Esophagus muscularis mucosa (tissue), 4 donors: ENCODE measurements around the gene TRMT61A. TPM values are rescaled to one million over a fixed set of nuclear protein-coding genes. Genes with fewer than 3 reads are reported as not detected.

Experiments used
- DNase-seq: peaks from one replicate; pipeline ENCODE4 v3.0.0-alpha.2; 2017; ENCODE audit errors: extremely low spot score
- H3K27ac ChIP-seq, 4 donors: fragments of 200-600 bp; sonication (generic); replicated peaks in 1 of 4; 1 replicate in 3 of 4; 2 replicates in 1 of 4; pipeline ENCODE4 v1.5.1; 2016 to 2019; ENCODE audit warnings: mild to moderate bottlenecking in 1 of 4
- H3K27me3 ChIP-seq, 4 donors: fragments of 200-600 bp; sonication (generic); one replicate each; pipeline versions ENCODE4 v1.5.1 to v1.6.0; 2016 to 2019
- H3K36me3 ChIP-seq, 4 donors: fragments of 200-600 bp; sonication (generic); one replicate each; pipeline ENCODE4 v1.5.1; 2016 to 2019
- H3K4me1 ChIP-seq, 4 donors: fragments of 200-600 bp; sonication (generic); one replicate each; pipeline ENCODE4 v1.5.1; 2016 to 2019
- H3K4me3 ChIP-seq, 4 donors: fragments of 200-600 bp; sonication (generic); 1 replicate in 2 of 4; 2 replicates in 2 of 4; pipeline ENCODE4 v1.5.1; 2016 to 2019; ENCODE audit warnings: mild to moderate bottlenecking in 4 of 4, moderate library complexity in 1 of 4
- H3K9me3 ChIP-seq, 4 donors: fragments of 200-600 bp; sonication (generic); 1 replicate in 3 of 4; 2 replicates in 1 of 4; pipeline ENCODE4 v1.5.1; 2016 to 2019
- CTCF ChIP-seq, 3 experiments: fragments of 200-600 bp in 2 of 3; fragments of 450-650 bp in 1 of 3; sonication (generic) in 2 of 3; IDR thresholded peaks; one replicate each; pipeline ENCODE4 v1.5.1; 2017 to 2019; ENCODE audit warnings: antibody characterized with exemption in 3 of 3, mild to moderate bottlenecking in 2 of 3, moderate library complexity in 1 of 3
- EP300 ChIP-seq: sonication (generic); formaldehyde crosslinking; IDR thresholded peaks from one replicate; pipeline ENCODE4 v1.6.1; 2017; ENCODE audit warnings: antibody characterized with exemption
- POLR2A ChIP-seq: fragments of 450-650 bp; IDR thresholded peaks from one replicate; pipeline ENCODE4 v1.6.1; 2017; ENCODE audit warnings: antibody characterized with exemption, moderate library complexity, mild to moderate bottlenecking, low read depth
- POLR2AphosphoS5 ChIP-seq, 2 donors: sonication (generic); formaldehyde crosslinking; IDR thresholded peaks; one replicate each; pipeline ENCODE4 v1.6.1; 2017; ENCODE audit warnings: antibody characterized with exemption in 2 of 2
- WGBS: methylation state at CpG from one replicate; pipeline ENCODE4 v1.1.5; 2018; 5-methylcytosine and 5-hydroxymethylcytosine counted together
- intact Hi-C: fragments of 100-400 bp; cut with DNase I; formaldehyde crosslinking; loops from one replicate; pipeline ENCODE4 v1.15.1; 2023
- total RNA-seq, 4 donors: library from RNA; depleted of rRNA; stranded (reverse); fragments of >200 nt; gene quantifications; one replicate each; pipeline versions ENCODE4 v1.1.0 to v1.2.1, GENCODE V29; 2016

TRMT61A gene
- total RNA-seq, 4 donors from 2014 or later, result 28.7 to 50.0 (median 35.2) TPM

GRCh38 chr14:103544388-103545218 is 15.6 kb downstream of the TRMT61A start:
- H3K27ac ChIP-seq, result peak overlapping the region; percentile 93 to 97 (median 94)
- intact Hi-C loops, result no loop called here
- peak overlapping the region in 1 of 4 donors; percentile 12 for H3K4me3 ChIP-seq
- peaks cover 0 to 2% (median 0%) of the 10 kb centered on the region in 4 donors for H3K27me3 ChIP-seq
- 37% methylated on average over 2 of the region's 35 CpGs for WGBS
- no peaks in the 10 kb centered on the region for H3K9me3 ChIP-seq
- peaks cover 69 to 100% (median 98%) of the 10 kb centered on the region in 4 donors for H3K4me1 ChIP-seq
- H3K36me3 ChIP-seq, result no peaks in the 10 kb centered on the region
- no peak for DNase-seq
- TF ChIP-seq POLR2AphosphoS5 (IDR thresholded peaks at IDR 0.05), result peak; percentile 45 to 60
- no peak for TF ChIP-seq POLR2A
- TF ChIP-seq CTCF (IDR thresholded peaks at IDR 0.05), result no peak
- no peak for TF ChIP-seq EP300

- WGBS, result 92% methylated on average over 15 of the region's 29 CpGs
- H3K9me3 ChIP-seq, result no peaks in the 10 kb centered on the region
- no peak for DNase-seq
- intact Hi-C loops, result no loop called here
- peaks cover 72 to 100% (median 98%) of the 10 kb centered on the region in 4 donors for H3K4me1 ChIP-seq
- TF ChIP-seq EP300 (no peak), POLR2A (no peak), CTCF (IDR thresholded peaks at IDR 0.05) (no peak), POLR2AphosphoS5 (IDR thresholded peaks at IDR 0.05) (no peak)
- H3K27ac ChIP-seq, result peak overlapping the region; percentile 93 to 97 (median 94)
- no peaks in the 10 kb centered on the region for H3K36me3 ChIP-seq
- no peak overlapping the region for H3K4me3 ChIP-seq
- H3K27me3 ChIP-seq, result peaks cover 0 to 2% (median 0%) of the 10 kb centered on the region in 4 donors
Measured at GRCh38 chr14:103545219-103545914, 16.4 kb downstream of the TRMT61A start.

GRCh38 chr14:103545915-103546651 is 17.1 kb downstream of the TRMT61A start:
- intact Hi-C loops, result loop anchor here (1.0 kb wide), 1 partner anchor 28 kb away; no protein-coding TSS in a partner anchor
- H3K4me3 ChIP-seq, result no peak overlapping the region
- peaks cover 0 to 2% (median 0%) of the 10 kb centered on the region in 4 donors for H3K27me3 ChIP-seq
- no peak for DNase-seq
- peak overlapping the region; percentile 93 to 97 (median 94) for H3K27ac ChIP-seq
- peaks cover 72 to 100% (median 98%) of the 10 kb centered on the region in 4 donors for H3K4me1 ChIP-seq
- 69% methylated on average over 22 of the region's 27 CpGs for WGBS
- TF ChIP-seq CTCF (IDR thresholded peaks at IDR 0.05), result no peak
- no peak for TF ChIP-seq POLR2AphosphoS5 (IDR thresholded peaks at IDR 0.05)
- TF ChIP-seq POLR2A, result no peak
- TF ChIP-seq EP300, result no peak
- no peaks in the 10 kb centered on the region for H3K36me3 ChIP-seq
- no peaks in the 10 kb centered on the region for H3K9me3 ChIP-seq

GRCh38 chr14:103546652-103547454 is 17.9 kb downstream of the TRMT61A start:
- intact Hi-C loops, result loop anchor here (1.0 kb wide), 1 partner anchor 29 kb away; no protein-coding TSS in a partner anchor
- Histone ChIP-seq H3K27ac (peak overlapping the region; percentile 93 to 97 (median 94)), H3K9me3 (no peaks in the 10 kb centered on the region), H3K4me3 (no peak overlapping the region), H3K4me1 (peaks cover 72 to 100% (median 98%) of the 10 kb centered on the region in 4 donors), H3K27me3 (peaks cover 0 to 2% (median 0%) of the 10 kb centered on the region in 4 donors), H3K36me3 (no peaks in the 10 kb centered on the region)
- WGBS, result 20% methylated on average over 1 of the region's 21 CpGs
- TF ChIP-seq POLR2AphosphoS5 (IDR thresholded peaks at IDR 0.05) (peak; percentile 44 to 58), EP300 (no peak), CTCF (IDR thresholded peaks at IDR 0.05) (peak; percentile 85 to 92 (median 91))
- DNase-seq, result no peak
